ENCODE results near the gene RASGEF1B. TPM values are rescaled to one million over a fixed set of nuclear protein-coding genes. Genes with fewer than 3 reads are reported as not detected.

Gene RASGEF1B
- total and polyA plus RNA-seq, 8 donors: 5.4 to 56.8 (median 9.4) TPM

DNA sequence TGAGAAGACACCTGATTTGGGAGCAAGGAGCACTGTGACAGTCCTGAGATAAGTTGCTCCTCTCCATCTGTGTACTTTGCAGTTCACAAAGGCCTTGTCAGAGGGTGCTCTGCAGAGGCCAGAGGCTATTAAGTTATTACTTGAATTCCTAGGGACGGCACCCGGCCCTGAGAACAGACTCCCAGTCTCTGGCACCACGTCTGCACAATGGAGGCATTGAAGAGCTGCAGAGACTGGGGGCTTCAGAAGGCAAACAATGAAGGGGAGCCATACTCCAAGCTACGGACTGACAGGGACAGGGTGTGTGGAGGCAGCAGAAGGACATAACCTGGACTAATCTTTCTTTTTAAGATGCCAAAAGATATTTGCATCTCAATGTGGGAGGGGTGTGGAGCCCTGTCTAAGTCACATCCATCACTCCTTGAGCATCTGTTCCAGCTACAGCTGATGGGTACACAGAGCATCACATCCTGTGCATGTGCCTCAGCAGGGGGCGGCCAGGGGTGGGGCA, 11.5 kb downstream of the RASGEF1B start:
- intact Hi-C loops (cut with DNase I; ENCODE audit: low total_unique reads): no loop called here
- H3K4me3 ChIP-seq: no peak overlapping the region
- peaks cover 0 to 46% (median 24%) of the 10 kb centered on the region in 4 donors for H3K4me1 ChIP-seq
- H3K27ac ChIP-seq: no peak overlapping the region
- DNase-seq: no peak
- H3K36me3 ChIP-seq: peaks cover 19 to 42% (median 30%) of the 10 kb centered on the region in 4 donors
- TF ChIP-seq POLR2AphosphoS5 (IDR thresholded peaks at IDR 0.05) (no peak), EP300 (IDR thresholded peaks at IDR 0.05) (no peak), CTCF (IDR thresholded peaks at IDR 0.05) (no peak), POLR2A (IDR thresholded peaks at IDR 0.05) (no peak)
- no peaks in the 10 kb centered on the region for H3K9me3 ChIP-seq
- no peaks in the 10 kb centered on the region for H3K27me3 ChIP-seq
- WGBS, 5 donors: 60 to 74% (median 68%) methylated on average over 5 of the region's 5 CpGs

DNA sequence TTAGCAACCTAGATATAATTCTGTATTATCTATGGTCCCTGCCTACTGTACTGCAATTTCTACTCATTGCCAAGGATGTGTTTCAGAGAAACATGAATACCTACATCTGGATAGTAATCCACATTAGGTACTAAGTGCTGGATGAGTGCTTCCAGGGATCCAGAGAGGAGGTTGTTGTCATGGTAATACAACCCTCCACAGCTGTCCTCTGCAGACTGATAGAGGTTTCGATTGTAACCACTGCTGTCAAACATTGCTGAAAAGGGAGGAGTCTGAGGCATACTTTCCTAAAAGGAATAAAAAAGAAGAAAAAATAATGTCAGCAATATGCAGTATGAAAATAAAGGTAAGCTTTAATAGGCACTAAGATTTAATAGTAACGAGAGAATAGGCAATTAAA, 12.5 kb downstream of the RASGEF1B start:
- TF ChIP-seq CTCF (IDR thresholded peaks at IDR 0.05): no peak
- TF ChIP-seq POLR2A (IDR thresholded peaks at IDR 0.05): no peak
- 72 to 93% (median 78%) methylated on average over 2 of the region's 2 CpGs for WGBS, 5 donors

GRCh38 chr4:81457921-81458520, 13.7 kb downstream of the RASGEF1B start:
- WGBS, 5 donors: 87 to 92% (median 89%) methylated on average over 2 of the region's 2 CpGs
- intact Hi-C loops (cut with DNase I; ENCODE audit: low total_unique reads): no loop called here

More for the DNA sequence above, 12.5 kb downstream of the RASGEF1B start:
- H3K36me3 ChIP-seq: peaks cover 19 to 52% (median 36%) of the 10 kb centered on the region in 4 donors
- peaks cover 0 to 47% (median 20%) of the 10 kb centered on the region in 4 donors for H3K4me1 ChIP-seq
- H3K27ac ChIP-seq: no peak overlapping the region
- no peaks in the 10 kb centered on the region for H3K9me3 ChIP-seq
- H3K4me3 ChIP-seq: no peak overlapping the region
- no peak for DNase-seq
- no peaks in the 10 kb centered on the region for H3K27me3 ChIP-seq
- intact Hi-C loops (cut with DNase I; ENCODE audit: low total_unique reads): no loop called here

DNA sequence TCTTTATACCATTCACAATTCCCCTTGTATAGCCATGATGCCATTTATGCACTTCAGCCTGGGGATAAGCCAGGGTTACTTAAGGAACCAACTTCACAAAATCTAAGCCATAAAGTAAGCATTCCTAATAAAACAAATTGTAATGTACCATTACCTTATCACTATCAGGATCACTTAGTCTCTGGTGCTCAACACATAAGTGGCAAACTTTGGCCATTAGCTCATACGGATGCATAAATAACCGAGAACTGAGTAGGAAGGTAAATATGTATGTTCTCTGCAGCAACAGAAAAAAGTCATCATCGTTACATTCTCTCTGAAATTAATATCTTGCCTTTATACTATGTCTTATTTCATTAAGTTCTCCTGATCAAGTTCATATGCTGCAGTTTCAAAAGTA, 14.4 kb downstream of the RASGEF1B start:
- Histone ChIP-seq H3K36me3 (peaks cover 22 to 67% (median 50%) of the 10 kb centered on the region in 4 donors), H3K9me3 (no peaks in the 10 kb centered on the region), H3K27me3 (no peaks in the 10 kb centered on the region), H3K4me1 (peaks cover 0 to 39% (median 7%) of the 10 kb centered on the region in 4 donors), H3K27ac (no peak overlapping the region), H3K4me3 (no peak overlapping the region)
- intact Hi-C loops (cut with DNase I; ENCODE audit: low total_unique reads): no loop called here
- WGBS, 5 donors: 48 to 85% (median 76%) methylated on average over 3 of the region's 3 CpGs
- no peak for DNase-seq
- TF ChIP-seq EP300 (IDR thresholded peaks at IDR 0.05): no peak
- TF ChIP-seq POLR2A (IDR thresholded peaks at IDR 0.05): no peak
- no peak for TF ChIP-seq CTCF (IDR thresholded peaks at IDR 0.05)
- TF ChIP-seq POLR2AphosphoS5 (IDR thresholded peaks at IDR 0.05): no peak

More at GRCh38 chr4:81457921-81458520, 13.7 kb downstream of the RASGEF1B start:
- H3K36me3 ChIP-seq: peaks cover 19 to 63% (median 47%) of the 10 kb centered on the region in 4 donors
- no peak overlapping the region for H3K27ac ChIP-seq
- no peak overlapping the region for H3K4me3 ChIP-seq
- H3K27me3 ChIP-seq: no peaks in the 10 kb centered on the region
- TF ChIP-seq EP300 (IDR thresholded peaks at IDR 0.05) (no peak), POLR2A (IDR thresholded peaks at IDR 0.05) (no peak)
- H3K9me3 ChIP-seq: no peaks in the 10 kb centered on the region
- H3K4me1 ChIP-seq: peaks cover 0 to 38% (median 13%) of the 10 kb centered on the region in 4 donors
- no peak for DNase-seq

DNA sequence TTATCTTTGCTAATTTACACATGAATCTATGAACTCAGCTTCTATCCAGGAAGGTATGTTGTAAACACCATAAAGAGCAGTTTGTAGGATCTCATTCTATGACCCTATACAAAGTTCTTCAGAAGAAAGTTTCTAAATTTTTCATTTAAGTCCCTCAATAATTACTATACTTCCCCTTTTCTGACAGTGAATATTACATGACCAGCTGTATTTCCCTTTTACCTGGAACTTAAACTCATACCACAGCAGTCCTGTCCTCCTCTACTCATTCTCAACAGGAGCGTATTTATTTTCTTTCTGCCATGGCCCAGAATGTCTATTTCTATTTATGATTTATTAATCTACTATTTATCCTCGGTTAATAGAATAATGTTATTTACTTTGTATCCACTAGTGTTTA, 15.8 kb downstream of the RASGEF1B start:
- DNase-seq: no peak
- intact Hi-C loops (cut with DNase I; ENCODE audit: low total_unique reads): no loop called here
- Histone ChIP-seq H3K27me3 (no peaks in the 10 kb centered on the region), H3K4me1 (peaks cover 0 to 24% (median 0%) of the 10 kb centered on the region in 4 donors), H3K27ac (no peak overlapping the region), H3K4me3 (no peak overlapping the region), H3K9me3 (no peaks in the 10 kb centered on the region), H3K36me3 (peaks cover 28 to 82% (median 63%) of the 10 kb centered on the region in 4 donors)
- 61 to 73% (median 70%) methylated on average over 2 of the region's 2 CpGs for WGBS, 5 donors
- TF ChIP-seq EP300 (IDR thresholded peaks at IDR 0.05) (no peak), POLR2AphosphoS5 (IDR thresholded peaks at IDR 0.05) (no peak), POLR2A (IDR thresholded peaks at IDR 0.05) (no peak), CTCF (IDR thresholded peaks at IDR 0.05) (no peak)
